WERI-Rb-1 (cell line): Measurements from ENCODE around the gene PRPS2.

Experiments
- DNase-seq: peaks from one replicate; pipeline ENCODE4 v3.0.0-alpha.2; 2020
- H3K27ac ChIP-seq: fragments of 250-450 bp; sonication (Bioruptor Pico); 2 replicates; pipeline ENCODE4 v1.5.1; 2020; ENCODE audit warnings: mild to moderate bottlenecking, moderate library complexity
- H3K27me3 ChIP-seq: fragments of 250-450 bp; sonication (Bioruptor Pico); 2 replicates; pipeline ENCODE4 v1.5.1; 2021; ENCODE audit warnings: mild to moderate bottlenecking, low read depth, moderate library complexity; ENCODE audit not compliant: insufficient read depth, severe bottlenecking
- H3K36me3 ChIP-seq: fragments of 250-450 bp; sonication (Bioruptor Pico); 2 replicates; pipeline ENCODE4 v1.5.1; 2020; ENCODE audit warnings: mild to moderate bottlenecking, moderate library complexity
- H3K4me3 ChIP-seq: 2 replicates; pipeline ENCODE4 v1.5.1; 2011; ENCODE audit warnings: low read depth, mild to moderate bottlenecking, control low read depth, low read length
- H3K9me3 ChIP-seq: fragments of 250-450 bp; sonication (Bioruptor Pico); 2 replicates; pipeline ENCODE4 v1.5.1; 2021; ENCODE audit warnings: mild to moderate bottlenecking, moderate library complexity; ENCODE audit not compliant: severe bottlenecking
- CTCF ChIP-seq: IDR thresholded peaks from 2 replicates; pipeline ENCODE4 v1.5.1; 2011; ENCODE audit warnings: low read depth, mild to moderate bottlenecking, control low read depth, inconsistent platforms, low read length

PRPS2 gene

GRCh38 chrX:12779534-12779933 lies 11.7 kb upstream of the PRPS2 start:
- no peak overlapping the region for H3K27ac ChIP-seq
- no peak for TF ChIP-seq CTCF

GRCh38 chrX:12788645-12789044 lies 2.6 kb upstream of the PRPS2 start:
- no peak overlapping the region for H3K4me3 ChIP-seq
- H3K9me3 ChIP-seq: no peaks in the 10 kb centered on the region
- H3K27me3 ChIP-seq: peaks cover 69% of the 10 kb centered on the region
- no peak for TF ChIP-seq CTCF
- H3K36me3 ChIP-seq: no peaks in the 10 kb centered on the region; the same call in 1 of the 2 replicates
- no peak for DNase-seq
- H3K27ac ChIP-seq: no peak overlapping the region

More at GRCh38 chrX:12779534-12779933, 11.7 kb upstream of the PRPS2 start:
- Histone ChIP-seq H3K9me3 (no peaks in the 10 kb centered on the region), H3K36me3 (no peaks in the 10 kb centered on the region), H3K27me3 (peaks cover 74% of the 10 kb centered on the region), H3K4me3 (no peak overlapping the region)
- no peak for DNase-seq

- H3K9me3 ChIP-seq: no peaks in the 10 kb centered on the region
- no peak overlapping the region for H3K4me3 ChIP-seq
- DNase-seq: no peak
- TF ChIP-seq CTCF: no peak
- no peak overlapping the region for H3K27ac ChIP-seq
- peaks cover 64% of the 10 kb centered on the region for H3K27me3 ChIP-seq
- no peaks in the 10 kb centered on the region; the same call in 1 of the 2 replicates for H3K36me3 ChIP-seq
Observed at GRCh38 chrX:12789976-12790375, 1.2 kb upstream of the PRPS2 start.

GRCh38 chrX:12790885-12791256 lies 341 bp upstream of the PRPS2 start:
- TF ChIP-seq CTCF: no peak
- Histone ChIP-seq H3K9me3 (no peaks in the 10 kb centered on the region), H3K27me3 (peaks cover 63% of the 10 kb centered on the region), H3K4me3 (peak overlapping the region; percentile 61), H3K27ac (no peak overlapping the region), H3K36me3 (no peaks in the 10 kb centered on the region; the same call in 1 of the 2 replicates)
- no peak for DNase-seq

- Histone ChIP-seq H3K36me3 (no peaks in the 10 kb centered on the region; the same call in 1 of the 2 replicates), H3K27ac (no peak overlapping the region), H3K4me3 (no peak overlapping the region), H3K9me3 (no peaks in the 10 kb centered on the region), H3K27me3 (peaks cover 51% of the 10 kb centered on the region)
- TF ChIP-seq CTCF: no peak
- no peak for DNase-seq
Observed at GRCh38 chrX:12792711-12793110, 1.5 kb downstream of the PRPS2 start.

- Histone ChIP-seq H3K9me3 (no peaks in the 10 kb centered on the region), H3K27ac (no peak overlapping the region), H3K36me3 (no peaks in the 10 kb centered on the region; the same call in 1 of the 2 replicates), H3K4me3 (no peak overlapping the region), H3K27me3 (peaks cover 34% of the 10 kb centered on the region)
- DNase-seq: no peak
- no peak for TF ChIP-seq CTCF
Observed at GRCh38 chrX:12794654-12795053, 3.4 kb downstream of the PRPS2 start.
